DOHH2 (cell line): ENCODE measurements around the gene FAM193A.

ENCODE experiments used
- H3F3A ChIP-seq: fragments of 200-600 bp; sonication (generic), shearing (Covaris generic); 2 replicates; pipeline ENCODE4 v1.6.0; 2016; ENCODE audit warnings: antibody characterized with exemption, mild to moderate bottlenecking; ENCODE audit not compliant: control insufficient read depth, insufficient read depth
- H3K27ac ChIP-seq: fragments of 200-600 bp; sonication (generic); 2 replicates; pipeline ENCODE4 v1.5.1; 2014; ENCODE audit warnings: low read depth, mild to moderate bottlenecking, low read length, moderate library complexity
- H3K27me3 ChIP-seq: fragments of 200-600 bp; sonication (generic); 2 replicates; pipeline ENCODE4 v1.6.1; 2014; ENCODE audit warnings: mild to moderate bottlenecking, low read length, mixed read lengths; ENCODE audit not compliant: control insufficient read depth
- H3K36me3 ChIP-seq: fragments of 200-600 bp; sonication (generic); 2 replicates; pipeline ENCODE4 v1.6.1; 2014; ENCODE audit warnings: mild to moderate bottlenecking, low read length, moderate library complexity, mixed read lengths; ENCODE audit not compliant: control insufficient read depth
- H3K4me1 ChIP-seq: fragments of 200-600 bp; sonication (generic); 2 replicates; pipeline ENCODE4 v1.6.1; 2014; ENCODE audit warnings: mild to moderate bottlenecking, low read length, mixed read lengths; ENCODE audit not compliant: control insufficient read depth
- H3K4me2 ChIP-seq: fragments of 200-600 bp; sonication (generic); 2 replicates; pipeline ENCODE4 v1.6.0; 2014; ENCODE audit warnings: mild to moderate bottlenecking, low read length, moderate library complexity
- H3K4me3 ChIP-seq: fragments of 200-600 bp; sonication (generic); 2 replicates; pipeline ENCODE4 v1.5.1; 2014; ENCODE audit warnings: mild to moderate bottlenecking, low read length, mixed read lengths
- H3K79me2 ChIP-seq: fragments of 200-600 bp; sonication (generic); 2 replicates; pipeline ENCODE4 v1.6.1; 2014; ENCODE audit warnings: mild to moderate bottlenecking, low read length, mixed read lengths; ENCODE audit not compliant: control insufficient read depth
- H3K9me2 ChIP-seq: fragments of 200-600 bp; sonication (generic); replicated peaks from 2 replicates; pipeline ENCODE4 v1.6.1; 2014; ENCODE audit warnings: mild to moderate bottlenecking, low read length, mixed read lengths; ENCODE audit not compliant: control insufficient read depth
- H3K9me3 ChIP-seq: fragments of 200-600 bp; sonication (generic); 2 replicates; pipeline ENCODE4 v1.6.1; 2014; ENCODE audit warnings: antibody characterized with exemption, low read length, mixed read lengths; ENCODE audit not compliant: control insufficient read depth, insufficient read depth
- H4K20me1 ChIP-seq: fragments of 200-600 bp; sonication (generic); 2 replicates; pipeline ENCODE4 v1.6.0; 2014; ENCODE audit warnings: low read depth, mild to moderate bottlenecking, antibody characterized with exemption, low read length, moderate library complexity; ENCODE audit not compliant: control insufficient read depth, insufficient read depth
- CTCF ChIP-seq: fragments of 200-600 bp; sonication (generic); IDR thresholded peaks from one replicate; pipeline ENCODE4 v1.5.1; 2014; ENCODE audit warnings: antibody characterized with exemption, mild to moderate bottlenecking, low read depth, low read length; ENCODE audit not compliant: poor library complexity, severe bottlenecking
- EZH2phosphoT487 ChIP-seq: fragments of 200-600 bp; sonication (generic); IDR thresholded peaks from 2 replicates; pipeline ENCODE4 v1.6.1; 2017; ENCODE audit warnings: borderline replicate concordance, mild to moderate bottlenecking, antibody characterized with exemption, low read length, moderate library complexity, mixed read lengths

Gene FAM193A

GRCh38 chr4:2663275-2663674, 126.8 kb downstream of the FAM193A start:
- Histone ChIP-seq H3K4me1 (no peaks in the 10 kb centered on the region), H3K27ac (no peak overlapping the region), H3K9me2 (no peaks in the 10 kb centered on the region), H4K20me1 (no peaks in the 10 kb centered on the region), H3K4me3 (no peak overlapping the region), H3K9me3 (no peaks in the 10 kb centered on the region), H3K36me3 (peaks cover 55% of the 10 kb centered on the region), H3K27me3 (no peaks in the 10 kb centered on the region), H3K4me2 (no peak overlapping the region), H3K79me2 (no peaks in the 10 kb centered on the region), H3F3A (no peaks in the 10 kb centered on the region)
- TF ChIP-seq CTCF = no peak
- no peak for TF ChIP-seq EZH2phosphoT487

GRCh38 chr4:2666722-2667247, 130.3 kb downstream of the FAM193A start:
- Histone ChIP-seq H3K9me2 (no peaks in the 10 kb centered on the region), H3K79me2 (0 out of 2 replicates have a peak, but pooled peaks cover 3% of the 10 kb centered on the region), H3K9me3 (no peaks in the 10 kb centered on the region), H3K27ac (no peak overlapping the region), H3K4me1 (peaks cover 23% of the 10 kb centered on the region), H3K36me3 (peaks cover 48% of the 10 kb centered on the region), H3K4me3 (no peak overlapping the region), H3K27me3 (no peaks in the 10 kb centered on the region), H3K4me2 (no peak overlapping the region), H4K20me1 (no peaks in the 10 kb centered on the region), H3F3A (no peaks in the 10 kb centered on the region)
- TF ChIP-seq EZH2phosphoT487 (no peak), CTCF (no peak)

GRCh38 chr4:2667428-2667827, 131.0 kb downstream of the FAM193A start:
- 0 out of 2 replicates have a peak, but pooled peaks cover 3% of the 10 kb centered on the region for H3K79me2 ChIP-seq
- H3K36me3 ChIP-seq = peaks cover 51% of the 10 kb centered on the region
- TF ChIP-seq CTCF (no peak), EZH2phosphoT487 (no peak)
- no peaks in the 10 kb centered on the region for H4K20me1 ChIP-seq
- H3K27me3 ChIP-seq = no peaks in the 10 kb centered on the region
- no peak overlapping the region for H3K4me2 ChIP-seq
- H3K27ac ChIP-seq = no peak overlapping the region
- H3K4me1 ChIP-seq = peaks cover 29% of the 10 kb centered on the region
- H3K9me3 ChIP-seq = no peaks in the 10 kb centered on the region
- no peak overlapping the region for H3K4me3 ChIP-seq
- no peaks in the 10 kb centered on the region for H3K9me2 ChIP-seq
- H3F3A ChIP-seq = no peaks in the 10 kb centered on the region
